Erythroblast (primary cell): ENCODE results near the gene SLC22A16.

Experiments used
- GATA1 ChIP-seq: IDR thresholded peaks from 2 replicates; pipeline ENCODE4 v1.6.1; 2011; ENCODE audit warnings: low read depth, mild to moderate bottlenecking, control low read depth, low read length, moderate library complexity
- POLR2A ChIP-seq: IDR thresholded peaks from 2 replicates; pipeline ENCODE4 v1.6.1; 2011; ENCODE audit warnings: mild to moderate bottlenecking, low read length

GRCh38 chr6:110486756-110487155, 10.3 kb upstream of the SLC22A16 start:
- TF ChIP-seq POLR2A (no peak), GATA1 (no peak)
